Astrocyte of the spinal cord (primary cell): ENCODE measurements around the gene ITGA8.

Experiments
- DNase-seq: peaks from one replicate; pipeline ENCODE4 v3.0.0; 2011; ENCODE audit warnings: low read depth, low spot score
- H3K4me3 ChIP-seq: 2 replicates; pipeline ENCODE4 v1.5.1; 2011; ENCODE audit warnings: low read depth, mild to moderate bottlenecking, low read length, moderate library complexity
- in situ Hi-C: cut with HindIII; loops from 2 replicates; pipeline ENCODE4 v1.10.0; 2017; ENCODE audit warnings: low sequenced_read_pairs
- TF ChIP-seq, protein P1 (sequence below): IDR thresholded peaks from 2 replicates; pipeline ENCODE4 v1.5.1; 2012; ENCODE audit warnings: low read depth, mild to moderate bottlenecking, low read length, inconsistent platforms

The ITGA8 gene

DNA sequence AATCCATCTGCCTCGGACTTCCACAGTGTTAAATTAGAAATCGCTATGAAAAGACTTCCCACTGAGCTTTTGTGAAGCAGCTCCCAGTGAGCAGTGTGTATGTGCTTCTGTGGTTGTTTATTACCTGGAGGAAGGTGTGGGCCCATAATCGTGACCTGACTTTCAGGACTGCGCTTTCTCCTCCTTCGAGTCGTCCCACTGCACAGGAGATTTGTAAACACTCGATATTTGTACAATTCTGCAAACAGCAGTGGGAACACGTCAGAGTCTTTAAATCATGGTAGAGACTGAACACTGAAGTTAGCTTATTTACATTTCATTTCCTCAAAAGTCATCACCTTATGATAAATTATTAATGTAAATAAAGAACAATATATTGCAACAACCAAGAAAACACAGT lies 171.4 kb downstream of the ITGA8 start:
- in situ Hi-C loops, result no loop called here
- H3K4me3 ChIP-seq, result no peak overlapping the region
- no peak for DNase-seq
- TF ChIP-seq, protein P1, sequence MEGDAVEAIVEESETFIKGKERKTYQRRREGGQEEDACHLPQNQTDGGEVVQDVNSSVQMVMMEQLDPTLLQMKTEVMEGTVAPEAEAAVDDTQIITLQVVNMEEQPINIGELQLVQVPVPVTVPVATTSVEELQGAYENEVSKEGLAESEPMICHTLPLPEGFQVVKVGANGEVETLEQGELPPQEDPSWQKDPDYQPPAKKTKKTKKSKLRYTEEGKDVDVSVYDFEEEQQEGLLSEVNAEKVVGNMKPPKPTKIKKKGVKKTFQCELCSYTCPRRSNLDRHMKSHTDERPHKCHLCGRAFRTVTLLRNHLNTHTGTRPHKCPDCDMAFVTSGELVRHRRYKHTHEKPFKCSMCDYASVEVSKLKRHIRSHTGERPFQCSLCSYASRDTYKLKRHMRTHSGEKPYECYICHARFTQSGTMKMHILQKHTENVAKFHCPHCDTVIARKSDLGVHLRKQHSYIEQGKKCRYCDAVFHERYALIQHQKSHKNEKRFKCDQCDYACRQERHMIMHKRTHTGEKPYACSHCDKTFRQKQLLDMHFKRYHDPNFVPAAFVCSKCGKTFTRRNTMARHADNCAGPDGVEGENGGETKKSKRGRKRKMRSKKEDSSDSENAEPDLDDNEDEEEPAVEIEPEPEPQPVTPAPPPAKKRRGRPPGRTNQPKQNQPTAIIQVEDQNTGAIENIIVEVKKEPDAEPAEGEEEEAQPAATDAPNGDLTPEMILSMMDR, result no peak

DNA sequence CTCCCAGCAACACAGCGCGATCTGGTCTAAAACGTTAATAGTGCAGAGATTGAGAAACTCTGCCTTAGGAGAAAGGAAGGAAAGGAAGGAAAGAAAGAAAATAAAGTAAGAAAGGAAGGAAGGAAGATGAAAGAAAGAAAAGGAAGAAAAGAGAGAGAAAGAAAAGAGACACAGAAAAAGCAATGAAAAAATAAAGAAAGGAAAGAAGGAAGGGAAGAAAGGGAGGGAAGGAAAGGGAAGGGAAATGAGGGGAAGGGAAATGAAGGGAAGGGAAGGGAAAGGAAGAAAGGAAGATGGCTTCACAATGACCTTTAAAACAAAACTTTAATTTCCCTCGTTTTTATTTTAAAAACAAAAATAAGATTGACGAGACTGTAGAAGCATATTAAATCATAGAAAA lies 173.1 kb downstream of the ITGA8 start:
- in situ Hi-C loops, result no loop called here
- no peak overlapping the region for H3K4me3 ChIP-seq
- DNase-seq, result no peak
- TF ChIP-seq, protein P1, result no peak

- in situ Hi-C loops, result no loop called here
- TF ChIP-seq, protein P1, result no peak
- DNase-seq, result no peak
- H3K4me3 ChIP-seq, result no peak overlapping the region
These were observed 173.8 kb downstream of the ITGA8 start for GRCh38 chr10:15545884-15546283.

- TF ChIP-seq, protein P1, result no peak
- H3K4me3 ChIP-seq, result no peak overlapping the region
- in situ Hi-C loops, result no loop called here
- DNase-seq, result no peak
These were observed 174.5 kb downstream of the ITGA8 start for GRCh38 chr10:15545266-15545665.

- no peak overlapping the region for H3K4me3 ChIP-seq
- in situ Hi-C loops, result no loop called here
- TF ChIP-seq, protein P1, result no peak
- DNase-seq, result no peak
These were observed 175.7 kb downstream of the ITGA8 start for GRCh38 chr10:15543994-15544393.

DNA sequence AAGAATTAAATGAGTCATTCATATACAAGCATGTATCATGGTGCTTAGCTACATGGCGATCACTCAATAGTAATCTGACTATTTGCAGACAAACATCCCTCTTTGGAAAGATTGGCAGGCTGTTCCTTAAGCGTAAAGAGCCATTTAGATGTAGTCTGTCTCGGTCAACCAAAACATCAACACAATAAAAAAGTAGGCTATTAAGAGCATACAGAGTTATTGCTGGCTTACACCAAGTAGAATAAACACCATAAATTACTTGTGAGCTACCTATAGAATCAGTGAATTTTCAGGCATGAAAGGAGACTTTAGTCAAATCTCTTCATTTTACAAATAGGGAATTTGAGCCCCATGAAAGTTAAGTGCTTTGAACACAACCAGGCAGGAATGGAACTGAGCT lies 176.9 kb downstream of the ITGA8 start:
- DNase-seq, result no peak
- in situ Hi-C loops, result no loop called here
- no peak overlapping the region for H3K4me3 ChIP-seq
- TF ChIP-seq, protein P1, result no peak

DNA sequence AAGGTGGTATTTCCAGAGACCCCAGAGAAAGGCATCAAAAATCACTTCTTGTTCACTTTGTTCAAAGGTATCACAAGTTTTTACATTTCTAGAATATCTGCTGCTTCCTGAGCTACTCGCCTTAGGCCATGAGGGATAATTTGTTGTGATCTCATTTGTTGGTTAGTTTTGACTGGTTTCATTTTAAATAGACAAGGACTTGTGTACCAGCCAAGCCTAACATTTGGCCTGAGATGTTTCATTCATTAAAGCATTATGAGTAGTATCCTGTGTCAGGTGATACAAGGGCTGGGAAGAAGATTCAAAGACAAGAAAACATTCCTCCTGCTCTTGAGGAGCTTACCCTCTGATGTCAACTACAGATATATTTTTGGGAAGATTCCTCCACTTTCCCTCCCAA lies 178.3 kb downstream of the ITGA8 start:
- in situ Hi-C loops, result no loop called here
- DNase-seq, result no peak
- TF ChIP-seq, protein P1, result no peak
- H3K4me3 ChIP-seq, result no peak overlapping the region
